COLO829 (cell line): ENCODE results near the gene FLRT3.

ENCODE experiments used
- DNase-seq: peaks from one replicate; pipeline ENCODE4 v3.0.0; 2012; ENCODE audit warnings: low spot score

Gene FLRT3

DNA sequence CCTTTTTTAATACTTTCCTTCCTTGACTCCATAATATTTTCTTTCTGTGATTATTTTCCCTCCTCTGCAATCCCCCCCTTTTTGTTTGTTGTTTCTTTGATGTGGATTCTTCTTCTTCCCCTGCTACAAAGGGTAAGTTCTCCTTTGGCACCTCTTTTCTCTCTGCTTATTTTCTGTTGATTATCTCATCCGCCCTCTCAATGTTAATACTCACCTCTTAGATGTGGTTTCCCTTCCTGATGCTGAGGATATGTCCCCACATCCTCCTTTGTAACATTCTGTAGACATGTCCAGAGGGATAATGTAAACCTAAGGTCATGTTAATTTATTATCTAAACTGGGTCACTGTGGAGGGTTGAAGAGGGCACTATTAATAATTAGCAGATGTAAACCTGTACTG lies 17.7 kb downstream of the FLRT3 start:
- DNase-seq: no peak

GRCh38 chr20:14313341-14314020 lies 23.9 kb downstream of the FLRT3 start:
- no peak for DNase-seq

GRCh38 chr20:14312001-14312400 lies 25.4 kb downstream of the FLRT3 start:
- no peak for DNase-seq

- DNase-seq: no peak
Observed at GRCh38 chr20:14310977-14311627, 26.3 kb downstream of the FLRT3 start.

DNA sequence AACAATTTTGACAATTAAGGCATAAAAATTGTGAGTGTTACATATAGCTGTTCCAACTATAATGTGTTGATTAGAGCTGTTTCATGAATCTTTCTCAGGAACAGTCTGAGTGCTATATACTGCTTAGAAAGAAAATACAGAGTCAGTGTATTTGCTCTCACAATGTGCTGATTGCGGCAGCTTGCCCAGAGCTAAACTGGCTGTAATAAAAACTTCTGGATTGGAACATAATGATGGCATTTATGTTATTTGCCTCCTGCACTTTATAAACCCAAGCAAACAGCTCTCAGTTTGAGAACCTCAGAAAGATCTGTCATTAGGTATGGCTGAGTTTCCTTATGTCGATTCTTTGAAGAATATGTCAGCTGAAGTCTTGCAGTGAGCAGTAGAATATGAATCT lies 29.5 kb downstream of the FLRT3 start:
- no peak for DNase-seq

- no peak for DNase-seq
Observed at GRCh38 chr20:14304472-14304871, 32.9 kb downstream of the FLRT3 start.

DNA sequence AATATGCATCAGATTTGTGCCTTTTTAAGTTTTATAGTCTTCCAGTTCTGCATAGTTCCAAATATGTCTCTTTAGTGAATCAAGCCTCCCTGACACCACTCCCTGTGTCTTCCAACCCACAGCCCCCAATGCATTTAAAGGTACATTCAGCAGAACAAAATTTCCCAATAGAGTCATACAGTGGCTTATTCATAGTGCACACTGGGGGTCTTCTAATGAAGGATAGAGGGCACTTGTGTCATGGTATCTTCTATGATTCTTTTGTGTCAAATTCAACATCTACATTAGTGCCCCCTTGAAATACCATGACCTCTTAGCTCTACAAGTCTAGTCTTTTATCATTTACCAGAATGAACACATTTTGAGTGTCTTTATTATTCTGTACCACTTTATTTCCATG lies 33.8 kb downstream of the FLRT3 start:
- no peak for DNase-seq

DNA sequence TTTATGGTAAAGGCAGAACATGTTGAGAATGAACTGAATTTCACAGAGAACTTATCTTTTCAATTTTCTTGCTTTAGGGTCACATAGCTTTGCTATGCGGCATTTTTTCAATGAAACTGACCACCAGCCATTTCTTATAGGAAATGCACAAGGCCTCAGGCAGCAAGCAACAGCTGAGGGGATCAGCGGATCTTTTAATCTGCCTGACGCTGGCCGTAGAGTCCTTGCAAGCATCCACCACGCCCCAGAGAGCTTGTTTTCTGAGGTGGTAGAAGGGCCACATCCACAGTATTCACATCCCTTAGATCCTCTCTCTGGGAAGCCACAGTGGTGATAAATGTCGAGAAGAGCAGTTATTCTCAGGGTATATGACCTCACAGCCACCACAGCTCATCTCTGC lies 34.3 kb downstream of the FLRT3 start:
- DNase-seq: no peak

DNA sequence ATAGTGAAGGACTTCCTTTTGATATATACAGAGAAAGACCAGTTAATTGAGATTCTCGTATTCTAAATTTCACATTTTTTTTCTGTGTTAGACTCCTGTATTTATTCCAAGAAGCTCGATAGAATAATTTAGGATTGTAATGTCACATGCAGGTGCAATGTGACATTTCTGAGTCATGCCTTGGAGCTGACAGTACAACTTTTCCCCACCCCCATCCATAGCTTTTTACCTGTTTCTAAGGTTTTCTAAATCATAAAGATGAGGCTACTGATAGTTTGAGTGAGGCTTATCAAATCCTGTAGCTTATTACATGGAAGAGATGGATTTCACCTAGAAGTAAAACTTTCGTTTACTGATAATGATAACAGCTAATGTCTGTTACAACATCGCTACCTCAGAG lies 37.6 kb downstream of the FLRT3 start:
- DNase-seq: no peak

DNA sequence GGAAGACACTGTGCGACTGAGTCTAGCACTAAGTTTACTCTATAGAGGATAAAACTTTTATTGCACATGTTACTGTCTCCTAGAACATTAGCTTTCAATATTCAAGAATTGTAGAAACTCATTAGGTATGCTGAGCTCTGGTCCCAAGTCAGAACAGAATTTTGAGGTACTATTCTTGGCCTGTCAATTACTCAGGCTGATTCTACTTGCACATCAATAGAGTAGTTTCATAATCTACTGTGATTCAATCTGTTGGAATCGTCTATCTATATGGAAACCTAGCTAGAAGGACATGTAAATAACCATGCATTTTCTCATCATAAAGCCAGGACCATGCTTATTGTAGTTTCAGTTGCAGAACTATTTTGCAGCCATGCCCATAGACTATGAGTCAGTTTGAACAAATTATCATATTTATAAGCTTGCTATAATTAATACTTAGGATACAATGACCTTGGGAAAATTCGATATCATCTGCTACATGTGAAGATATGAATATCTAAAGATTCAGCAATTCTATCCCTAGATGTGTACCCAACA lies 41.6 kb downstream of the FLRT3 start:
- no peak for DNase-seq

GRCh38 chr20:14295238-14295637 lies 42.2 kb downstream of the FLRT3 start:
- no peak for DNase-seq

DNA sequence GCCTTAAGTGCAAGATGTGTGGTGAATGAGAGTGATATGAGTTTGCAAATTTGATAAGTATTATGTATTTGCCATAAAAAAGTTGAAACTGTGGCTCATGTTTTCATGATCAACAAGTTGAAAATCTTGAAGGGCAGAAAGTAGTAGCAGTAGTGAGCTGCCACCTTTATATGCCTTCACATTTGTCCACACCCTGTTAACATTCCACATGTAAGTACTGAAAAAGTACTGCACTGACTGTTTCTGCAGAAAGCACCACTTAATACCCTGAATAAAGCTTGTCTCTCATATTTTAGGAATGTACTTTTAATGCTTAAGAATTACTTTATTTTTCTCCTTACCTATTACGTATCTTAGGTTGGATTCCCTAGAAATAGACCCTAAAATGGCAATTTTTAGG lies 45.9 kb downstream of the FLRT3 start:
- DNase-seq: no peak

DNA sequence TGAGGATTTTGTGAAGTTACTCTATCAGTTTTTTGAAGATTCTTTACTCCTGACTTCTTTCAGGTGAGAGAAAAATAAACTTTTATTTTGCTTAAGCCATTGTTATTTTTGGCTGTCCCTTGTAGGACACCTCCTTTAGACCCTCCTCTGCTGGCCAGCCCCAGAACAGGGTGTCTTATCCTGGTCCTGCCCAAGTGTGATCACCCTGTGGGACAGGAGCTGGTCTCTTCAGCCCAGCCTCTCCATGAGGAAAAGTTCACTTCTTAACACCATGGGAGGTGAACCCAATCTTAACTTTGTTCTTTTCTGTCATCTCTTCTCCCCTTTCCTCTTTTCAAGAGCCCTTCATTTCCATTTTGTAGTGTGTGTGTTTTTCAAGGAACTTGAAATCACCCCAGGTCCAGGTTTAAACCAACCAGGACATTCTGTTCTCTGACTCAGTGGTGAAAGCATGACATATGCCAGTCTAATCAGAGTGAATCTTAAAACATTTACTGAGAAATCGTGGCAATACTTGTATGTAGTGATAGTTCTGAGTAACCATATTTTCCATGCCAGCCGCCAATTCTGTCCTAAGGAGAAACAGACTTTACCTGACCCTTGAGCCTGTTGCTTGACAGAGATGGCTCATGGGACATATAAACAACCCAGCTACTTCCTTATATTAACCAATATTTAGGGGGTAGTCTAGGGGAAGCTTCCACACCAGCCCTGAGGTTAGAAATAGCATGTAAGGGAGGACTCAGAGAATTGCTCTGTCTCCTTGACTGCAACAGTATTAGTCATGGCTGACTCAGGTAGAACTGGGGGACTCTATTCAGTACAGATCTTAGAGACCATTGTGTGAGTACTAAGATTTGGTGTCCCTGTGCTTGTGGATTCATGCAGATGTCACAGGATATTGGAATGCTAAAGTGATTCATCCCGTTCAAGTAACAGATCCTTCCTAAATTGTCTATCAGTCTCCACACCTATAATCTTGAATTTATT lies 48.8 kb downstream of the FLRT3 start:
- DNase-seq: peak; percentile 86

DNA sequence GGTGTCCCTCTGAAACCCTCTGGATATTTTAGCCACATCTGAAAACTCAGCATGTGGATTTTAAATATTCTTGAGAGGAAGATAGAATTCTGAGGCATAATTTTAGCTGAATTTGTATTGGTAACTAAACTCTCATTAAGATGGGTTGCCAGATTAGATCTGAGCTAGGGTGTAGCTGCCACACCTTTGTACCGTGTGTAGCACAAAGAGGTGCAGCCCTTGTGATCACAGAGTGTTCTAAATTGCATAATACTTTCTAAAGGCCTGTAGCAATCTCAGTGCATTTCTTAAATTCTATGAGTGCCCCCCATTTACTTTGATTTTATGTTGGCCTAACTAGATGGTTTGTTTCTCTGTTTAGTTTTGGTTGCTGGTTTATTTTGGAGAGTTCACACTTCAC lies 53.0 kb downstream of the FLRT3 start:
- no peak for DNase-seq

- DNase-seq: no peak
Observed at GRCh38 chr20:14282140-14282539, 55.3 kb downstream of the FLRT3 start.
